B cell (primary cell): ENCODE data around the gene HIPK3. TPM values are rescaled to one million over a fixed set of nuclear protein-coding genes. Genes with fewer than 3 reads are reported as not detected.

Experiments
- ATAC-seq: fragments of 200-7000 bp; cut with Tn5 transposase; one replicate; pipeline ENCODE4 v1.10.0; 2021; ENCODE audit warnings: low read depth, mild to moderate bottlenecking, moderate number of reproducible peaks, moderate library complexity
- CTCF ChIA-PET: fragments of 350-600 bp; sonication (Branson Sonifier 250); formaldehyde crosslinking; loops from one replicate; lab custom pipeline; 2021; ENCODE audit warnings: antibody characterized with exemption, inconsistent platforms; lab: Charles Lee
- POLR2A ChIA-PET: fragments of 350-600 bp; sonication (Branson Sonifier 250); formaldehyde crosslinking; loops from one replicate; lab custom pipeline; 2021; ENCODE audit warnings: antibody characterized with exemption; lab: Charles Lee
- DNase-seq: peaks from one replicate; pipeline ENCODE4 v3.0.0; 2013
- H2AFZ ChIP-seq: 2 replicates; pipeline ENCODE4 v1.6.1; 2012; ENCODE audit warnings: mild to moderate bottlenecking, low read depth, low read length; ENCODE audit not compliant: insufficient read depth, poor library complexity, severe bottlenecking
- H3K27ac ChIP-seq, 2 donors: 1 replicate in 1 of 2; 2 replicates in 1 of 2; pipeline ENCODE4 v1.5.1; 2012 to 2013; ENCODE audit warnings: low read length in 2 of 2, mild to moderate bottlenecking in 2 of 2, moderate library complexity in 1 of 2
- H3K27me3 ChIP-seq, 4 experiments: fragments of 200-600 bp in 1 of 4; sonication (generic) in 1 of 4; replicated peaks in 1 of 4; 1 replicate in 2 of 4; 2 replicates in 2 of 4; pipeline versions ENCODE4 v1.6.1 to v1.7.0; 2013 to 2016; ENCODE audit warnings: low read length in 3 of 4, mild to moderate bottlenecking in 2 of 4, mixed read lengths in 1 of 4, moderate library complexity in 1 of 4; ENCODE audit not compliant: insufficient read depth in 4 of 4, control insufficient read depth in 3 of 4; ENCODE audit errors: control extremely low read depth in 1 of 4
- H3K36me3 ChIP-seq, 2 experiments: replicated peaks in 1 of 2; 1 replicate in 1 of 2; 2 replicates in 1 of 2; pipeline versions ENCODE4 v1.6.1 to v1.7.1; 2013; ENCODE audit warnings: low read length in 1 of 2; ENCODE audit not compliant: insufficient read depth in 2 of 2, control insufficient read depth in 1 of 2; ENCODE audit errors: control extremely low read depth in 1 of 2, extremely low read depth in 1 of 2
- H3K4me1 ChIP-seq, 2 donors: fragments of 200-600 bp in 1 of 2; sonication (generic) in 1 of 2; 1 replicate in 1 of 2; 2 replicates in 1 of 2; pipeline versions ENCODE4 v1.5.1 to v1.6.1; 2013 to 2017; ENCODE audit warnings: low read length in 2 of 2; ENCODE audit not compliant: control insufficient read depth in 2 of 2, insufficient read depth in 2 of 2
- H3K4me2 ChIP-seq: replicated peaks from 2 replicates; pipeline ENCODE3; 2012; ENCODE audit warnings: mild to moderate bottlenecking, low read depth, low read length; ENCODE audit not compliant: poor library complexity, severe bottlenecking
- H3K4me3 ChIP-seq, 5 experiments: fragments of 200-600 bp in 1 of 5; sonication (generic) in 1 of 5; 1 replicate in 3 of 5; 2 replicates in 2 of 5; pipeline versions ENCODE4 v1.5.1 to v1.7.0; 2011 to 2016; ENCODE audit warnings: low read length in 4 of 5, mild to moderate bottlenecking in 4 of 5, low read depth in 2 of 5, control low read depth in 1 of 5, moderate library complexity in 1 of 5; ENCODE audit not compliant: insufficient read depth in 1 of 5; ENCODE audit errors: control extremely low read depth in 1 of 5, extremely low read depth in 1 of 5
- H3K79me2 ChIP-seq: fragments of 200-600 bp; sonication (generic); one replicate; pipeline ENCODE4 v1.6.0; 2016; ENCODE audit warnings: low read length; ENCODE audit not compliant: control insufficient read depth, insufficient read depth
- H3K9ac ChIP-seq: fragments of 200-600 bp; sonication (generic); 2 replicates; pipeline ENCODE4 v1.6.1; 2017; ENCODE audit warnings: mild to moderate bottlenecking, low read length, moderate library complexity
- H3K9me3 ChIP-seq, 3 donors: one replicate each; pipeline versions ENCODE4 v1.6.1 to v1.7.1; 2013; ENCODE audit warnings: low read length in 2 of 3; ENCODE audit not compliant: control insufficient read depth in 2 of 3, insufficient read depth in 1 of 3; ENCODE audit errors: control extremely low read depth in 1 of 3
- H4K20me1 ChIP-seq: 2 replicates; pipeline ENCODE4 v1.6.0; 2012; ENCODE audit warnings: mild to moderate bottlenecking, low read length; ENCODE audit not compliant: insufficient read depth, control insufficient read depth, poor library complexity, severe bottlenecking
- H3K27ac Mint-ChIP-seq: one replicate; pipeline ENCODE4 v1.8.0; 2021; ENCODE audit warnings: mixed read lengths
- H3K27me3 Mint-ChIP-seq: one replicate; pipeline ENCODE4 v1.8.0; 2021; ENCODE audit warnings: mixed read lengths
- H3K4me1 Mint-ChIP-seq: one replicate; pipeline ENCODE4 v1.8.0; 2021; ENCODE audit warnings: mixed read lengths
- H3K4me3 Mint-ChIP-seq: one replicate; pipeline ENCODE4 v1.8.0; 2021; ENCODE audit warnings: mixed read lengths
- H3K9me3 Mint-ChIP-seq: one replicate; pipeline ENCODE4 v1.8.0; 2022; ENCODE audit warnings: mixed read lengths; ENCODE audit not compliant: insufficient read depth
- EZH2 ChIP-seq: IDR thresholded peaks from 2 replicates; pipeline ENCODE4 v1.6.1; 2012; ENCODE audit warnings: borderline replicate concordance, low read depth, mild to moderate bottlenecking, moderate library complexity, low read length; ENCODE audit not compliant: insufficient read depth, poor library complexity, severe bottlenecking
- WGBS: methylation state at CpG from one replicate; pipeline ENCODE4 v1.1.5; 2013; ENCODE audit warnings: missing lambda C conversion rate; ENCODE audit not compliant: insufficient coverage; 5-methylcytosine and 5-hydroxymethylcytosine counted together
- intact Hi-C: fragments of 100-400 bp; cut with micrococcal nuclease; formaldehyde crosslinking; loops from one replicate; pipeline ENCODE4 v1.10.0; 2022
- polyA plus RNA-seq: library from polyadenylated mRNA; depleted of rRNA; stranded (reverse); fragments of >200 nt; gene quantifications from 2 replicates; pipeline ENCODE4 v1.2.3, GENCODE V29; 2012
- total RNA-seq, 2 donors: library from RNA; stranded (reverse); fragments of 120-200 nt in 1 of 2; gene quantifications; 1 replicate in 1 of 2; 2 replicates in 1 of 2; pipeline versions ENCODE4 v1.2.3 to v1.2.4, GENCODE V29; 2013 to 2022
- TF ChIP-seq, protein P1 (sequence below): fragments of 200-600 bp; IDR thresholded peaks from one replicate; pipeline ENCODE4 v1.8.0; 2022; ENCODE audit warnings: antibody characterized with exemption, mild to moderate bottlenecking

The HIPK3 gene
- total and polyA plus RNA-seq, 2 donors (not counting 1 experiment from before 2014, with no cell fraction given) = 13.1 to 81.6 TPM

DNA sequence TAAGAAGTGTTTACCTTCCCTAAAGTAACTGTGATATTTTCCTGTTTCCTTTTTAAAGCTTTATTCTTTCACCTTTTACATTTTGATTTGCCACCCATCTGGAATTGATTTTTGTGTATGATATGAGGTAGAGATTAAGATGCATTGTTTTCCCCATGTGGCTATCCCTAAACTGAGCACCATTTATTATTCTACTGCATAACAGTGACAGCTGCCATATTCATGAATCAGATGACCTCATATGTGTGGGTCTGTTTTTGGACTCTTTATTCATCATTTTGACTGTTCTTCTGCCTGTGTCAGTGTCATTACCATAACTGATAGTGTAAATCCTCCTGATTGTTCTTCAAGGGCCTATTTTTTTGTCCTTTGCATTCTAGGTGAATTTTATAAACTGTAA, 50.8 kb downstream of the HIPK3 start:
- POLR2A ChIA-PET = no interaction called here

GRCh38 chr11:33309118-33309517, 51.9 kb downstream of the HIPK3 start:
- no peak overlapping the region for H2AFZ ChIP-seq
- no peak overlapping the region for H3K4me2 ChIP-seq
- intact Hi-C loops = no loop called here
- peaks cover 82% of the 10 kb centered on the region for H3K79me2 ChIP-seq
- no peak overlapping the region for H3K27ac ChIP-seq
- ATAC-seq (no peak), DNase-seq (no peak)
- no peaks in the 10 kb centered on the region for H3K27me3 Mint-ChIP-seq
- no peaks in the 10 kb centered on the region for H3K27me3 ChIP-seq
- H3K4me3 Mint-ChIP-seq = no peak overlapping the region
- peaks cover 46% of the 10 kb centered on the region for H4K20me1 ChIP-seq
- H3K36me3 ChIP-seq = peaks cover 0 to 7% of the 10 kb centered on the region in 2 experiments
- CTCF ChIA-PET = no interaction called here
- H3K9me3 Mint-ChIP-seq = no peaks in the 10 kb centered on the region
- WGBS = 100% methylated on average over 1 of the region's 1 CpG
- H3K9me3 ChIP-seq = no peaks in the 10 kb centered on the region
- H3K4me1 Mint-ChIP-seq = peaks cover 34% of the 10 kb centered on the region
- H3K4me3 ChIP-seq = no peak overlapping the region
- H3K27ac Mint-ChIP-seq = no peak overlapping the region
- no peaks in the 10 kb centered on the region for H3K4me1 ChIP-seq
- TF ChIP-seq, protein P1, sequence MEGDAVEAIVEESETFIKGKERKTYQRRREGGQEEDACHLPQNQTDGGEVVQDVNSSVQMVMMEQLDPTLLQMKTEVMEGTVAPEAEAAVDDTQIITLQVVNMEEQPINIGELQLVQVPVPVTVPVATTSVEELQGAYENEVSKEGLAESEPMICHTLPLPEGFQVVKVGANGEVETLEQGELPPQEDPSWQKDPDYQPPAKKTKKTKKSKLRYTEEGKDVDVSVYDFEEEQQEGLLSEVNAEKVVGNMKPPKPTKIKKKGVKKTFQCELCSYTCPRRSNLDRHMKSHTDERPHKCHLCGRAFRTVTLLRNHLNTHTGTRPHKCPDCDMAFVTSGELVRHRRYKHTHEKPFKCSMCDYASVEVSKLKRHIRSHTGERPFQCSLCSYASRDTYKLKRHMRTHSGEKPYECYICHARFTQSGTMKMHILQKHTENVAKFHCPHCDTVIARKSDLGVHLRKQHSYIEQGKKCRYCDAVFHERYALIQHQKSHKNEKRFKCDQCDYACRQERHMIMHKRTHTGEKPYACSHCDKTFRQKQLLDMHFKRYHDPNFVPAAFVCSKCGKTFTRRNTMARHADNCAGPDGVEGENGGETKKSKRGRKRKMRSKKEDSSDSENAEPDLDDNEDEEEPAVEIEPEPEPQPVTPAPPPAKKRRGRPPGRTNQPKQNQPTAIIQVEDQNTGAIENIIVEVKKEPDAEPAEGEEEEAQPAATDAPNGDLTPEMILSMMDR = no peak
- no peak for TF ChIP-seq EZH2
- no peak overlapping the region for H3K9ac ChIP-seq
- POLR2A ChIA-PET = no interaction called here

More for the DNA sequence above, 50.8 kb downstream of the HIPK3 start:
- no peak for ATAC-seq
- Histone ChIP-seq H3K4me1 (no peaks in the 10 kb centered on the region), H3K4me3 (no peak overlapping the region), H3K79me2 (peaks cover 80% of the 10 kb centered on the region), H3K9me3 (no peaks in the 10 kb centered on the region), H2AFZ (no peak overlapping the region), H3K9ac (no peak overlapping the region), H3K27ac (no peak overlapping the region), H3K4me2 (no peak overlapping the region), H4K20me1 (peaks cover 42% of the 10 kb centered on the region), H3K36me3 (peaks cover 0 to 7% of the 10 kb centered on the region in 2 experiments), H3K27me3 (no peaks in the 10 kb centered on the region)
- CTCF ChIA-PET = interaction anchor here (0.6 to 0.7 kb wide), 2 partner anchors 43 to 146 kb away, joined by 3 read pairs; partner anchors contain the start of gene CSTF3
- Mint-ChIP-seq H3K9me3 (no peaks in the 10 kb centered on the region), H3K4me1 (peaks cover 36% of the 10 kb centered on the region), H3K27me3 (no peaks in the 10 kb centered on the region), H3K27ac (no peak overlapping the region), H3K4me3 (no peak overlapping the region)
- intact Hi-C loops = no loop called here
- TF ChIP-seq, protein P1 = no peak
- TF ChIP-seq EZH2 = no peak
- DNase-seq = no peak
